H1 (cell line): Measurements from ENCODE around the gene KRTAP15-1. TPM values are rescaled to one million over a fixed set of nuclear protein-coding genes. Genes with fewer than 3 reads are reported as not detected.
A peak's percentile ranks its signal among the peaks of the same experiment; 100 is the strongest.

Experiments
- CTCF ChIA-PET: fragments of 300-600 bp; sonication (Branson Sonifier 250); formaldehyde crosslinking; loops from one replicate; lab custom pipeline; 2021; ENCODE audit not compliant: partially characterized antibody; lab: Charles Lee
- POLR2A ChIA-PET: fragments of 300-600 bp; sonication (Branson Sonifier 250); formaldehyde crosslinking; loops from one replicate; lab custom pipeline; 2021; ENCODE audit warnings: inconsistent platforms; ENCODE audit not compliant: partially characterized antibody; lab: Charles Lee
- DNase-seq, 2 experiments: peaks; one replicate each; pipeline versions ENCODE4 v3.0.0 to v3.0.0-alpha.2; 2010 to 2022; ENCODE audit warnings: low spot score in 2 of 2, low read depth in 1 of 2, mixed read lengths in 1 of 2
- FAIRE-seq: peaks from 2 replicates; lab custom pipeline; 2011; peaks lifted over from hg19 to GRCh38; lab: Jason Lieb, UNC
- H2AFZ ChIP-seq: 2 replicates; pipeline ENCODE4 v1.8.1; 2012; ENCODE audit warnings: low read length, inconsistent platforms
- H2AK5ac ChIP-seq: 2 replicates; pipeline ENCODE4 v1.6.1; 2013; ENCODE audit warnings: low read depth, low read length
- H2BK120ac ChIP-seq: replicated peaks from 2 replicates; pipeline ENCODE3; 2013; ENCODE audit warnings: low read depth, low read length, inconsistent platforms
- H2BK12ac ChIP-seq: 2 replicates; pipeline ENCODE4 v1.6.1; 2013; ENCODE audit warnings: low read depth, low read length
- H2BK15ac ChIP-seq: 2 replicates; pipeline ENCODE4 v1.6.1; 2013; ENCODE audit warnings: low read length
- H2BK20ac ChIP-seq: 2 replicates; pipeline ENCODE4 v1.6.1; 2013; ENCODE audit warnings: low read length
- H2BK5ac ChIP-seq: 2 replicates; pipeline ENCODE4 v1.6.1; 2013; ENCODE audit warnings: low read depth, low read length
- H3K14ac ChIP-seq: 2 replicates; pipeline ENCODE4 v1.6.1; 2013; ENCODE audit warnings: inconsistent platforms; ENCODE audit not compliant: insufficient read length
- H3K18ac ChIP-seq: 2 replicates; pipeline ENCODE4 v1.6.1; 2013; ENCODE audit warnings: low read length; ENCODE audit errors: extremely low read depth
- H3K23ac ChIP-seq: 2 replicates; pipeline ENCODE4 v1.6.1; 2013; ENCODE audit warnings: inconsistent platforms; ENCODE audit not compliant: insufficient read length
- H3K23me2 ChIP-seq: 2 replicates; pipeline ENCODE4 v1.6.1; 2013; ENCODE audit warnings: low read depth, low read length
- H3K27ac ChIP-seq: 2 replicates; pipeline ENCODE4 v1.6.1; 2011; ENCODE audit warnings: low read depth, low read length, inconsistent platforms
- H3K27me3 ChIP-seq, 4 experiments: replicated peaks in 1 of 4; 1 replicate in 1 of 4; 2 replicates in 3 of 4; pipeline versions ENCODE4 v1.6.1 to v1.8.1; 2011 to 2013; ENCODE audit warnings: low read length in 3 of 4, mild to moderate bottlenecking in 3 of 4, inconsistent platforms in 2 of 4, mixed read lengths in 2 of 4, moderate library complexity in 1 of 4; ENCODE audit not compliant: control insufficient read depth in 3 of 4, insufficient read depth in 3 of 4; ENCODE audit errors: extremely low read depth in 1 of 4
- H3K36me3 ChIP-seq, 4 experiments: 2 replicates each; pipeline versions ENCODE4 v1.6.1 to v1.8.1; 2011 to 2013; ENCODE audit warnings: mild to moderate bottlenecking in 4 of 4, low read length in 3 of 4, moderate library complexity in 2 of 4, control low read depth in 1 of 4, inconsistent platforms in 1 of 4; ENCODE audit not compliant: insufficient read depth in 4 of 4, control insufficient read depth in 2 of 4
- H3K4ac ChIP-seq: replicated peaks from 2 replicates; pipeline ENCODE3; 2013; ENCODE audit warnings: low read length, low read depth, mixed read lengths, inconsistent platforms; ENCODE audit not compliant: insufficient read length
- H3K4me1 ChIP-seq, 4 experiments: replicated peaks in 1 of 4; 1 replicate in 1 of 4; 2 replicates in 3 of 4; pipeline versions ENCODE4 v1.6.1 to v1.8.1; 2011 to 2013; ENCODE audit warnings: low read length in 3 of 4, inconsistent platforms in 2 of 4, mixed read lengths in 1 of 4; ENCODE audit not compliant: insufficient read depth in 4 of 4, control insufficient read depth in 3 of 4
- H3K4me2 ChIP-seq, 2 experiments: 2 replicates each; pipeline versions ENCODE4 v1.6.1 to v1.8.1; 2011 to 2013; ENCODE audit warnings: low read depth in 2 of 2, low read length in 2 of 2, control low read depth in 1 of 2, inconsistent platforms in 1 of 2, mild to moderate bottlenecking in 1 of 2; ENCODE audit not compliant: insufficient read depth in 1 of 2
- H3K4me3 ChIP-seq, 4 experiments: fragments of 200-600, 300-600 bp in 1 of 4; sonication (generic), shearing (Covaris generic), sonication (Bioruptor Twin) in 1 of 4; 2 replicates each; pipeline versions ENCODE4 v1.5.1 to v1.8.1; 2011 to 2016; ENCODE audit warnings: low read length in 4 of 4, low read depth in 3 of 4, control low read depth in 2 of 4, inconsistent platforms in 2 of 4, mild to moderate bottlenecking in 2 of 4, mixed read lengths in 1 of 4, moderate library complexity in 1 of 4; ENCODE audit not compliant: insufficient read depth in 2 of 4; ENCODE audit errors: extremely low read depth in 1 of 4
- H3K56ac ChIP-seq: replicated peaks from 2 replicates; pipeline ENCODE3; 2013; ENCODE audit warnings: low read depth, mild to moderate bottlenecking, mixed read lengths, low read length, inconsistent platforms; ENCODE audit not compliant: insufficient read length
- H3K79me1 ChIP-seq: 2 replicates; pipeline ENCODE4 v1.6.1; 2013; ENCODE audit warnings: low read depth, low read length, control low read depth
- H3K79me2 ChIP-seq, 2 experiments: 2 replicates each; pipeline versions ENCODE4 v1.6.1 to v1.8.1; 2012 to 2013; ENCODE audit warnings: low read length in 2 of 2, mild to moderate bottlenecking in 2 of 2, inconsistent platforms in 1 of 2; ENCODE audit not compliant: insufficient read depth in 2 of 2, control insufficient read depth in 1 of 2
- H3K9ac ChIP-seq, 4 experiments: replicated peaks in 1 of 4; 1 replicate in 1 of 4; 2 replicates in 3 of 4; pipeline versions ENCODE4 v1.6.1 to v1.8.1; 2011 to 2013; ENCODE audit warnings: low read depth in 3 of 4, low read length in 3 of 4, control low read depth in 2 of 4, mild to moderate bottlenecking in 2 of 4, moderate library complexity in 2 of 4, inconsistent platforms in 1 of 4; ENCODE audit errors: extremely low read depth in 1 of 4
- H3K9me3 ChIP-seq, 2 experiments: 2 replicates each; pipeline versions ENCODE4 v1.6.1 to v1.8.1; 2012 to 2013; ENCODE audit warnings: mild to moderate bottlenecking in 2 of 2, moderate library complexity in 2 of 2, control low read depth in 1 of 2, inconsistent platforms in 1 of 2, low read depth in 1 of 2, low read length in 1 of 2, mixed read lengths in 1 of 2; ENCODE audit not compliant: insufficient read depth in 2 of 2
- H4K20me1 ChIP-seq, 2 experiments: replicated peaks in 1 of 2; 2 replicates each; pipeline versions ENCODE3 to v1.8.1; 2011 to 2013; ENCODE audit warnings: inconsistent platforms in 2 of 2, low read length in 2 of 2, mild to moderate bottlenecking in 1 of 2; ENCODE audit not compliant: insufficient read depth in 2 of 2, control insufficient read depth in 1 of 2
- H4K5ac ChIP-seq: 2 replicates; pipeline ENCODE4 v1.6.1; 2013; ENCODE audit warnings: low read length, low read depth, mixed read lengths, inconsistent platforms; ENCODE audit not compliant: insufficient read length
- H4K8ac ChIP-seq: 2 replicates; pipeline ENCODE4 v1.8.0; 2013; ENCODE audit warnings: mild to moderate bottlenecking, moderate library complexity, low read length, inconsistent platforms; ENCODE audit not compliant: insufficient read depth; ENCODE audit errors: extremely low read depth
- H4K91ac ChIP-seq: replicated peaks from 2 replicates; pipeline ENCODE3; 2013; ENCODE audit warnings: low read length, mixed read lengths, inconsistent platforms; ENCODE audit not compliant: insufficient read length
- CHD1 ChIP-seq: IDR thresholded peaks from 2 replicates; pipeline ENCODE4 v1.6.1; 2012; ENCODE audit warnings: low read depth, low read length, improper control_type of control experiment
- CTBP2 ChIP-seq: IDR thresholded peaks from 2 replicates; pipeline ENCODE4 v1.7.0; 2011; ENCODE audit warnings: borderline replicate concordance, mild to moderate bottlenecking, moderate library complexity, mixed read lengths, low read length; ENCODE audit not compliant: insufficient read depth, insufficient read length
- EGR1 ChIP-seq: IDR thresholded peaks from 2 replicates; pipeline ENCODE4 v1.6.1; 2011; ENCODE audit warnings: low read depth, low read length, borderline replicate concordance
- EZH2 ChIP-seq: fragments of 200-600 bp; sonication (generic); IDR thresholded peaks from 2 replicates; pipeline ENCODE4 v1.7.1; 2012; ENCODE audit warnings: low read depth, mild to moderate bottlenecking, moderate library complexity, low read length, inconsistent platforms; ENCODE audit not compliant: severe bottlenecking
- HDAC6 ChIP-seq: IDR thresholded peaks from one replicate; pipeline ENCODE4 v1.7.1; 2012; ENCODE audit warnings: low read depth, mild to moderate bottlenecking, inconsistent platforms, low read length, moderate library complexity
- JUND ChIP-seq: IDR thresholded peaks from 2 replicates; pipeline ENCODE4 v1.6.1; 2011; ENCODE audit warnings: mild to moderate bottlenecking, improper control_type of control experiment, low read length
- WGBS, 2 experiments: shearing (Covaris generic) in 1 of 2; methylation state at CpG; one replicate each; pipeline versions ENCODE4 v1.1.6 to v1.1.7; 2013 to 2015; ENCODE audit warnings: low lambda C conversion rate in 2 of 2, mixed read lengths in 2 of 2, inconsistent platforms in 1 of 2, low coverage in 1 of 2, missing lambda C conversion rate in 1 of 2; ENCODE audit not compliant: insufficient replicate concordance in 2 of 2, insufficient coverage in 1 of 2, insufficient read length in 1 of 2; ENCODE audit errors: extremely low coverage in 1 of 2, missing lambda C conversion rate in 1 of 2; 5-methylcytosine and 5-hydroxymethylcytosine counted together
- polyA plus RNA-seq, 7 experiments: library from polyadenylated mRNA; depleted of rRNA in 3 of 7; stranded (reverse) in 5 of 7; unstranded in 2 of 7; fragments of >200 nt in 5 of 7; fragments of 200-250 nt in 2 of 7; gene quantifications; 1 replicate in 5 of 7; 2 replicates in 1 of 7; 4 replicates in 1 of 7; pipeline versions ENCODE4 v1.2.1 to v1.2.3, GENCODE V29; 2011 to 2013; ENCODE audit warnings: missing spikeins in 2 of 7, mixed read lengths in 2 of 7
- total RNA-seq: library from RNA; stranded (reverse); fragmentation: NEBNext Ultra II Directional; extraction: Animal tissue kit (Norgen Biotek cat#: 25700); gene quantifications from 2 replicates; pipeline ENCODE4 v1.2.1, GENCODE V29; 2021
- TF ChIP-seq, protein P1 (sequence below): IDR thresholded peaks from 2 replicates; pipeline ENCODE4 v1.6.1; 2011; ENCODE audit warnings: low read length, improper control_type of control experiment

The KRTAP15-1 gene
- total and polyA plus RNA-seq, 2 of the 8 experiments (the other 6 are each of a cell fraction or from before 2014, with no cell fraction given): not detected

DNA sequence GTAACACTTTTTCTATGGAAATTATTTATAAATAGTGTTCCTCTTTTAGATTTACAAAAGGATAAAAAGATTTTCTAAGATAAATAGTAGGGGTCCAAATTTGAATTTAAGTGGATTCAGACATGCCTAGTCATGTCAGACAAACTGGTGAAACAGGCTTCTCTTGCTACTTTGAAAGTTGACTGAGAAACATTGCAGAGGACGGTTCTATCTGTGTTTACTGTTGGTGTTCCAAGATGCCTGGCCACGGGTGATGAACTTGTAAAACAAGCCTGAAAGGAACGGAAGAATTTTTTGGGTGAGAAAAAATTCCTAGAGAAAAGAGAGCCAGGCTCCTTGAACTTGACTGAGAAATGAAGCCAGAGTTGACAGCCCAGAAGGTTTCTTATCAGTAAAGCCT is 37.9 kb downstream of the KRTAP15-1 start:
- no peak for FAIRE-seq

More for the DNA sequence above, 37.9 kb downstream of the KRTAP15-1 start:
- Histone ChIP-seq H3K14ac (no peak overlapping the region), H4K8ac (no peak overlapping the region), H3K23ac (no peak overlapping the region), H2BK12ac (no peak overlapping the region)
- POLR2A ChIA-PET: no interaction called here
- TF ChIP-seq EGR1: no peak
- no peak for TF ChIP-seq JUND
- TF ChIP-seq CTBP2: no peak
- TF ChIP-seq EZH2: no peak
- TF ChIP-seq HDAC6: no peak
- TF ChIP-seq, protein P1, sequence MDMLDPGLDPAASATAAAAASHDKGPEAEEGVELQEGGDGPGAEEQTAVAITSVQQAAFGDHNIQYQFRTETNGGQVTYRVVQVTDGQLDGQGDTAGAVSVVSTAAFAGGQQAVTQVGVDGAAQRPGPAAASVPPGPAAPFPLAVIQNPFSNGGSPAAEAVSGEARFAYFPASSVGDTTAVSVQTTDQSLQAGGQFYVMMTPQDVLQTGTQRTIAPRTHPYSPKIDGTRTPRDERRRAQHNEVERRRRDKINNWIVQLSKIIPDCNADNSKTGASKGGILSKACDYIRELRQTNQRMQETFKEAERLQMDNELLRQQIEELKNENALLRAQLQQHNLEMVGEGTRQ: no peak
- no peak for TF ChIP-seq CHD1
- TF ChIP-seq, all 59 proteins: peak for 0
- H3K4me2 ChIP-seq: no peak overlapping the region
- H3K4me3 ChIP-seq: no peak overlapping the region
- H3K9ac ChIP-seq: no peak overlapping the region
- H2AFZ ChIP-seq: 0 out of 2 replicates have a peak overlapping the region, but pooled peaks have one; percentile 72
- no peak overlapping the region for H4K91ac ChIP-seq
- no peak overlapping the region for H2BK15ac ChIP-seq
- no peak overlapping the region for H3K4ac ChIP-seq
- no peak overlapping the region for H3K18ac ChIP-seq
- no peaks in the 10 kb centered on the region for H3K23me2 ChIP-seq
- H2BK20ac ChIP-seq: no peak overlapping the region
- H3K56ac ChIP-seq: no peak overlapping the region
- DNase-seq: no peak
- no peak overlapping the region for H2BK5ac ChIP-seq
- no peaks in the 10 kb centered on the region for H3K4me1 ChIP-seq
- 65% methylated on average over 3 of the region's 3 CpGs; no CpG with 5 or more reads in 1 of the 2 experiments for WGBS, 2 experiments
- H3K27me3 ChIP-seq: no peaks in the 10 kb centered on the region
- H4K5ac ChIP-seq: no peak overlapping the region
- peak overlapping the region; percentile 72 for H2BK120ac ChIP-seq
- CTCF ChIA-PET: no interaction called here
- no peak overlapping the region for H3K27ac ChIP-seq
- no peaks in the 10 kb centered on the region for H3K79me2 ChIP-seq
- H2AK5ac ChIP-seq: no peak overlapping the region
- H3K79me1 ChIP-seq: no peaks in the 10 kb centered on the region
- no peaks in the 10 kb centered on the region for H3K36me3 ChIP-seq
- no peaks in the 10 kb centered on the region for H4K20me1 ChIP-seq
- no peaks in the 10 kb centered on the region for H3K9me3 ChIP-seq
